CD1c-positive myeloid dendritic cell (primary cell): ENCODE results near the gene SLX1A.
"Not testable (repeated sequence)": the region's sequence is repeated elsewhere in the genome, so short reads cannot be mapped to it uniquely, and the experiment has no call there.

Experiments
- DNase-seq: peaks from one replicate; pipeline ENCODE4 v3.0.0-alpha.2; 2016; ENCODE audit errors: extremely low spot score

Gene SLX1A

DNA sequence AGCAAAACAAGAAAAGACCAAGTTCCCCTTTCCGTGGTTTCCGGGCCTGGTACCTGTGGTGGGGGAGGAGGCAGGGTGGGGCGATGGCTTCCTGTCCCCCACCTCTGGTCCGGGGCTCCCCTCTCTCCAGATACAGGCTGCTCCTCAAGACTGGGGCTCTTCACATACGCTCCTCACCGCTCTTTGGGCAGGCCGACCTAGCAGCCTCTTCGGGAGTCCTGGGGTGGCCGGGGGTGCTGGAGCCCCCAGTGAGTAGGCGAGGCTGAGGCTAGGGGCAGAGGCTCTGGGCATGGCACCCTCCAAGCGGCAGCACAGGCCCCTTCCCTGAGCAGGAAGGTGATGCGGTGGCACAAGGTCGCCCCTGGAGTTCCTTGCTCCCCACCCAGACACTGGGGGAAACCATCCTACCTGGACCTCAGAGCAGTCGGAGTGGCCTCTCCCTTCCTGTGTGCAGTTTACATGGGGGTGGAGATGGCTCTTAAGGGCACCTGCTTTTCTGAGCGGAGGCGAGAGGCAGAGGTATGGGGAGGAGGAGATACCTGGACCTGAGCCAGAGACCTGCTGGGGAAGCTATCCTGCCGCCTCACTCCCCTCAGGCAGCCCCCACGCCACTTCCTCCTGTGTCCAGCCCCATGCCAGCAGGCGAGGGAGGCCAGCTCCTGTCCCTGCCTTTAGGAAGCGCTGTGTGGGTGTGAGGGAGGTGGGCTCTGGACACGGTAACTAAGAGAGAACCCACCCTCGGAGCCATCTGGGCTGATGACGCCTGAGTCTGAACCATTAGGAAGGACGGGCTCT lies 9.4 kb upstream of the SLX1A start:
- peak; percentile 65 for DNase-seq

GRCh38 chr16:30184891-30185682 lies 8.6 kb upstream of the SLX1A start:
- DNase-seq, result peak; percentile 26

DNA sequence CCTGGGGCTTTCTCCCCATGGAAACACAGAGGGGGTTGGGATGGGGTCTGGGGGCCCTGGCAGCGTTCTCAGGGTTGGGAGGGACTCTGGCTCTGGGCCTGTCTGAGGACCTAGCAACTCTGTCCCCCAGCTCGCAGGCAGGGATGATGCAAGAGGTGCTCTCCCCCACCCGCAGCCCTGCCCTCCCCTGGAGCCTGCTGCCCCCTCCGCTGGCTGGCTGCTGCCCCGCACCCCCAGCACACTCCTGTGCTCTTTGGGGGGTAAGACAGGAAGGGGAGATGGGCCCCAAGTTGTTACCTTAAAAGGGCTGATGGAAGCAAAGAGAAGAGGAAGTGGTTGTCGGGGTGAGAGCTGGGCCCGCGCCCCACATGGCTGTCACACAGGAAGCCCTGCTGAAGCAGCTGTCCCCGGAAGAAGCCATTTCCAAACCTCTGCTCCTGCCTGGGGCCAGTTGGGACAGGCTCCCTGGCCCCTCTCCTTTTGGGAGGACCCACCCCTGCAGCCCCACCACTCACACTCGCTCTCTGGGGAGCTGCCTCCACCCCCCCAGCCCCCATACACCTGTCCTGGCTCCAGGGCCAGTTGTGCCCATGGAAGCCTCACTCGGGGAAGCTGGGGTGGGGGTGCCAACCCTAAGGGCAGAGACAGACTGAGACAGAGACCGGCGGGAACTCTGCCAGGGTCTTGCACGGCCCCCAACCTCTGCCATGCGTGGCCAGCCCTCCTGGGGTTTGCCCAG lies 7.8 kb upstream of the SLX1A start:
- DNase-seq, result peak; percentile 77

DNA sequence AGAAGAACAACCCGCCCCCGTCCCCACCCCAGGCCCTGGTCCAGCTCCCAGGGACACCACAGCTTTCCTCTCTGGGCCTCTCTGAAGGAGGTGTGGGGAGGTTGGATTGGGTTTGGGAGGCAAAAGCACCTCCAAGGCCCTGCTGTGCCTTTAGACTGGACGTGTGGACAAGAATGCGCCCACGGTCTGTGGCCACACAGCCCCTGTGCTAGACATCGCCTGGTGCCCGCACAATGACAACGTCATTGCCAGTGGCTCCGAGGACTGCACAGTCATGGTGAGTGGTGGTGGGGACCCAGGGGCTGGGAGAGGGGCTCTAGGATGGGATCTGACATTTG lies 7.3 kb upstream of the SLX1A start:
- DNase-seq, result peak; percentile 3

GRCh38 chr16:30186782-30187555 lies 6.7 kb upstream of the SLX1A start:
- peak; percentile 80 for DNase-seq

GRCh38 chr16:30187556-30187865 lies 6.2 kb upstream of the SLX1A start:
- no peak for DNase-seq

- DNase-seq, result no peak
These were observed 5.6 kb upstream of the SLX1A start for GRCh38 chr16:30187971-30188561.

DNA sequence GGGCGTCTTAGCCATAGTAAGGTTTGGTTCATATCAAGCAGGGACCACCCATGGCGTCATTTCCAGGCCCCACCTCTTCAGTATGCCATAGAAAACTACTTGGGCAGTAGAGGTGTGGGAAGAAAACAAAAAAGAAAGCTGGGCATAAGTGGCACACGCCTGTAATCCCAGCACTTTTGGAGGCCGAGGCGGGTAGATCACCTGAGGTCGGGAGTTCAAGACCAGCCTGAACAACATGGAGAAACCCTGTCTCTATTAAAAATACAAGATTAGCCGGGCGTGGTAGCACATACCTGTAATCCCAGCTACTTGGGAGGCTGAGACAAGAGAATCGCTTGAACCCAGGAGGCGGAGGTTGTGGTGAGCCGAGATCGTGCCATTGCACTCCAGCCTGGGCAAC lies 2.5 kb upstream of the SLX1A start:
- not testable (repeated sequence) for DNase-seq

DNA sequence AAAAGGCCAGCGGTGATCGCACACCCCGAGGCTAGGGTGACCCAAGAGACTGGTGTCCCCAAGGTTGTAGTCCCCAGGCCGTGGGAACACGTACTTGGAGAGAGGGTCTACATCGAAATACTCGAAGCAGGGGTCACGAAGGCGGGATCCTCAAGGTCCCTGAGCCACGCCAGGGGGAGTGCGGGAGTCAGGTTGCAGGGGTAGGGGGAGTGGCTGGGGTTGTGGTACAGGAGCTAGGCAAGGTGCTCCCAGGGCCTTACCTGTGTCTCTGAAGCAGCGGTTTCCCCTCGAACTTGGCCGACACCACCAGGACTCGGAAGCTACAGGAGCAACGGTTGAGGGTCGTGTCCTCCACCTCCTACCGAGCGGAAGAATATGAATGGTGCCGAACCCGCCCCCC lies 577 bp upstream of the SLX1A start:
- not testable (repeated sequence) for DNase-seq

GRCh38 chr16:30194172-30194925 lies 674 bp downstream of the SLX1A start:
- not testable (repeated sequence) for DNase-seq

DNA sequence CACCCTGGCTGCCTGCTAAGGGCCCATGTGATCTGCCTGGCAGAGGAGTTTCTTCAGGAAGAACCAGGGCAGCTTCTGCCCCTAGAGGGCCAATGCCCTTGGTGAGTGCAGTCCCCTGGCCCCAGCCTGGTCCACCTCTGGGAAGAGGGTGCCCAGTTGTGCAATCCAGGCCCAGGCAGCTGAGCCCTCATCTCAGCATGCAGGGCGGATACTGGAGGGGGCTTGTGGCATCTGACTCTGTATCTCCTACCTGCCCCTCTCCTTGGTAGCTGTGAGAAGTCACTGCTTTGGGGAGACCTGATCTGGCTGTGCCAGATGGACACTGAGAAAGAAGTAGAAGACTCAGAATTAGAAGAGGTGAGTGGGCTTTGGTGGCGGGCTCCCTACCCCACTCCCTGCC lies 3.3 kb downstream of the SLX1A start:
- DNase-seq, result not testable (repeated sequence)

DNA sequence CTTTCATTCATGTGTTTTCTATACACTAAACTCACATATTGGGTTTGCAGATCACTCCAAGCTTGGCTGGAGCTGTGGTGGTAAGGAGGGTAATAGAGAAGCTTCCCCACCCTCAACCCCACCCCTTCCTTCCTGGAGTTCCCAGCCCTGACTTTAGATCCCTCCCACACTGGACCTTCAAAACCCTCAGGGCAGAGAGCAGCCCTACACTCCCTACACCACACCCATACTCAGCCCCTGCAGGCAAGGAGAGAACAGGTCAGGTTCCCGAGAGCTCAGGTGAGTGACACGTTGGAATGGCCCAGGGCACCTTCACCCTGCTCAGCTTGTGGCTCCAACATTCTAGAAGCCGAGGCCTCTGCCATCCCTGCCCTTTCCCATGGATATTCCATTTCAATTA lies 5.4 kb downstream of the SLX1A start, which contains the start of gene SULT1A3:
SULT1A3 (plus strand) TSS at position 207 of the 400 bp plus-strand sequence. CDS start 1,474 bp downstream, outside the sequence.
- not testable (repeated sequence) for DNase-seq

DNA sequence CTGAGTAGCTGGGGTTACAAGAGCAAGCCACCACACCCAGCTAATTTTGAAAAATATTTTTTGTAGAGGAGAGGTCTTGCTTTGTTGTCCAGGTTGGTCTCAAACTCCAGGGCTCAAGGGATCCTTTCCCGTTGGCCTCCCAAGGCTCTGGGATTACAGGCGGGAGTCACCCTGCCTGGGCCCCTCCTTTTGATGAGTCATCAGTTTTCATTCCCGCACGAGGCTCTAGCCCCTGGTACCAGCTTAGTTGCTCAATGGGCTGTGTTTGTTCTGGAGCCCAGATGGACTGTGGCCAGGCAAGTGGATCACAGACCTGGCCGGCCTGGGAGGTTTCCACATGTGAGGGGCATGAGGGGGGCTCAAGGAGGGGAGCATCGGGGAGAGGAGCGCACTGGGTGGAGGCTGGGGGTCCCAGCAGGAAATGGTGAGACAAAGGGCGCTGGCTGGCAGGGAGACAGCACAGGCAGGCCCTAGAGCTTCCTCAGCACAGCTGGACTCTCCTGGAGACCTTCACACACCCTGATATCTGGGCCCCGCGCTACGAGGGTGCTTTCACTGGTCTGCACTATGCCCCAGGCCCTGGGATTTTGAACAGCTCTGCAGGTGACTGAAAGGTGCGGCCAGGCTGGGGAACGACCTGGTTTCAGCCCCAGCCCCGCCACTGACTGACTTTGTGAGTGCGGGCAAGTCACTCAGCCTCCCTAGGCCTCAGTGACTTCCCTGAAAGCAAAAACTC lies 6.1 kb downstream of the SLX1A start:
- DNase-seq, result not testable (repeated sequence)

DNA sequence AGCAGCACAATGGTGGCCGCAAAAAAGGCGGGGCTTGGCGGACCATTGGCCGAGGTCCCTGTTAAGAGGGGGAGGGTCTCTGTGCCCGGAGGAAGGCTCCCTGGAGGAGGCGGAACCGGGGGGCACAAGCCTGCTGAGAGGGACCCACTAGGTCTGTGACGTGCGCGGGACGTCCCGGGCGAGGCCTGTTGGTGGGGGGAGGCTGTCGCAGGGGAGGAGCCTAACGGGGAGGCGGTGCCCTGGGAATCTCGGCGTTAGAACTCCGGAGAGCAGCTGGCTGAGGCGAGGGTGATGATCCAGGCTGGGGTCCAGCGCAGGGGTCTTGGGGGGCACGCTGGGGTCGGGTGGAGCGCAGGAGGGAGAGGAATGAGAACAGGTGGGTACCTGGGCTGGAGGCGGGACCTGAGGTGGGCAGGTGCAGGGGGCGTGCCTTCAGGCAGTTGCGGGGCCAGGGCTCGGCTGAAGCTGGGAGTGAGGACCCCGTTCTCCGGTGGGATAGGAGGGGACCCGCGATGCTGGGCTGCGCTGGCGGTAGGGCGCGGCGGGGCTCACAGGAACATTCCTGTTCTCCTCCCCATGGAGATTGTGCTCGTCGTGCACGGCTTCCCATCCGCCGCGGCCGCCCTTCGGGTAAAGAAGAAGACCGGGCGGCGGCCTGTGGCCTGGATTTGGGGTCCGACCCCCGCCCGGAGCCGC lies 12.0 kb downstream of the SLX1A start:
- not testable (repeated sequence) for DNase-seq

DNA sequence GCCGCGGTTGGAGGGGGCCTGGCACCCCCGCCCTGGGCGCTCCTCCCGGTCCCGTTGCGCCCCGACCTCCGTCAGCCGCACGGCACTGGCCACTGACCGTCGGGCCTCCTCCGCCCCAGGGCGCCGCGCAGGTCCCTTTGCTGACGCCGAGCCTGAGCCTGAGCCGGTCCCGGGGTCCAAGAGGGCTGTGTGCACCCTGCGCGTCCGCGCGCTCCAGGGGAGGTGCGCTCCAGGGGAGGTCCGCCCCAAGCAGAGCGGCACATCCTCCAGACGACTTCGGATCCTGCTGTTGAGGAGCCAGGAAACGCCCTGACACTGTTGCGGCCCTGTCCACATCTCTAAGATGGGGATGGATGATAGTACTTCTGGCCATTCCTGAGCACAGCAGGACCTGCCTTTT lies 12.6 kb downstream of the SLX1A start:
- DNase-seq, result not testable (repeated sequence)

- DNase-seq, result not testable (repeated sequence)
These were observed 13.5 kb downstream of the SLX1A start for GRCh38 chr16:30207063-30207704.

- not testable (repeated sequence) for DNase-seq
These were observed 15.4 kb downstream of the SLX1A start for GRCh38 chr16:30209032-30209431.

DNA sequence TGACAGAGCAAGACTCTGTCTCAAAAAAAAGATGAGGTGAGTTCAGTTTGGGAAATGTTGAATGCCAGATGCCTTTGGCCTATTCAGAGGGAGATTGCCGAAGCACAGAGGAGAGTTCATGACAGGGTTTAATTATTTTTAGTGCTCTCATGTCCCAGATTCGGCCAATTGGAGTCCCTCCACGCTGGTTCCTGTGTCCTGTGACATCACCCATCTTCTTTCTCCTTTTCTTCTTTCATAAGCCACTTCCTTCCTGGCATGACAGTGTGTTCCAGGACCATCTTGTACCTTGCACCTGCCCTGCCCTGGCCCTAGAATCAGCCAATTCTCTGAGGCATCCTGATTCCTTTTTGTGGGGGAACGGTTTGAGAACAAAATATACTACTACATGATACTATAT lies 17.7 kb downstream of the SLX1A start:
- not testable (repeated sequence) for DNase-seq

- not testable (repeated sequence) for DNase-seq
These were observed 23.4 kb downstream of the SLX1A start for GRCh38 chr16:30217082-30217481.
